Measurements from ENCODE around the gene NTN1.

Gene NTN1

DNA sequence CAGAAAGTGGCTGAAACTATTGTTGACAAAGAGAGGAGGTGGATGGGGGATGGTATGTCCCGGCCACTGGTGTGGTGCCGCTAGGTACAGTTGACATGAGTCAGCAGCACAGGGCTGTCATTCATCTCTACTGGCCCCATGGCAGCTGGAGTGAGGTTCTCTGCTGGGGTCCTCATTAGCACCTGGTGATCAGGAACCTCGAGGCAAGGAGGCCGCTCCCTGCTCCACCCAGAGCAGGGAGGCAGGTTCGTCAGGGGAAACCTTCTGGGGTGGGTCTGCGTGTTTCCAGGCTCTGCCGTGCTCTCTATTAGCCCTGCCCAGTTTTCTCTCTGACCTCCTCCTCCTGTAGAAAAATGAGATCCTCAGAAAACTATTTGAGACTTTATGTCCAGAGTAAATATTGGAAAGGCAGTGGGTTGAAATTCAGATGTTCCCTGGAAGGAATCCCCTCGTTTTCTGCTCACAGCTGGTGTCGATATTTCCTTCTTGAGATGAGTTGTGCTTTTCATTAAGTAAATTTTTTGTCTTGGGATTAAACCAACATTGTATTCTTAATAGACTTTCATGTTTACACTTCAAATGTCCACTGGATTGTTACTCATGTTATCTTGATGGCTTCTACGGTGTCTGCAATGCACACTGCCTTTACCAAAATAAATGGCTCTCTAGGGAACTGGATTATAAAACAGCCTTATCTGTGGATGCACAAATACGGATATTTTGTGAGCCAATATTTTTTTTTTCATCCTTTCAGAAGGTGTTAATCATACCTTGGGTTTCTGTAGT, 7.1 kb downstream of the NTN1 start:
- DNase-seq (ENCODE audit: insufficient read length, low spot score) (no peak), FAIRE-seq (no peak)
- TF ChIP-seq, protein P1, sequence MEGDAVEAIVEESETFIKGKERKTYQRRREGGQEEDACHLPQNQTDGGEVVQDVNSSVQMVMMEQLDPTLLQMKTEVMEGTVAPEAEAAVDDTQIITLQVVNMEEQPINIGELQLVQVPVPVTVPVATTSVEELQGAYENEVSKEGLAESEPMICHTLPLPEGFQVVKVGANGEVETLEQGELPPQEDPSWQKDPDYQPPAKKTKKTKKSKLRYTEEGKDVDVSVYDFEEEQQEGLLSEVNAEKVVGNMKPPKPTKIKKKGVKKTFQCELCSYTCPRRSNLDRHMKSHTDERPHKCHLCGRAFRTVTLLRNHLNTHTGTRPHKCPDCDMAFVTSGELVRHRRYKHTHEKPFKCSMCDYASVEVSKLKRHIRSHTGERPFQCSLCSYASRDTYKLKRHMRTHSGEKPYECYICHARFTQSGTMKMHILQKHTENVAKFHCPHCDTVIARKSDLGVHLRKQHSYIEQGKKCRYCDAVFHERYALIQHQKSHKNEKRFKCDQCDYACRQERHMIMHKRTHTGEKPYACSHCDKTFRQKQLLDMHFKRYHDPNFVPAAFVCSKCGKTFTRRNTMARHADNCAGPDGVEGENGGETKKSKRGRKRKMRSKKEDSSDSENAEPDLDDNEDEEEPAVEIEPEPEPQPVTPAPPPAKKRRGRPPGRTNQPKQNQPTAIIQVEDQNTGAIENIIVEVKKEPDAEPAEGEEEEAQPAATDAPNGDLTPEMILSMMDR (IDR thresholded peaks at IDR 0.05; ENCODE audit: insufficient read depth, missing control alignments), result no peak

GRCh38 chr17:9028988-9029570, 7.8 kb downstream of the NTN1 start:
- TF ChIP-seq, protein P1 (IDR thresholded peaks at IDR 0.05; ENCODE audit: insufficient read depth, missing control alignments), result no peak
- FAIRE-seq, result no peak
- no peak for DNase-seq (ENCODE audit: insufficient read length, low spot score)

DNA sequence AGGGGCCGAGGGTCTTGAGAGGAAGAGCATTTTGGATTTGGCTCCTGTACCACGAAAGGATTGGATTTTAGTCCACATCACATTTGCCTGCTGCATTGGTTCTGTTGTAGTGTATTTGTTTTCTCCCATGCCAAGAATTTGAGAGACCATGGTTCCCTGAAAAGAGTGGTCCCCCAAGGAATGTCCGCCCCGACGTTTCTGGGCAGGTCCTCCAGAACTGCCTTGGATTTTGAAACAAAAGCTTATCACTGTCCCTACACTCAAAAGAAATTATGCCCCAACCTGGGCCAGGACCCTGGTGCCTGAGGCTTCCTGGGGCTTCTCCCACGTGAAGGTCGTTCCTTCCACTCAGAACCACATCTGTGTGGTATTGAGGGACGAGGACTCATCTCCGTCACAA, 10.8 kb downstream of the NTN1 start:
- DNase-seq (ENCODE audit: insufficient read length, low spot score) (no peak), FAIRE-seq (no peak)
- TF ChIP-seq, protein P1 (IDR thresholded peaks at IDR 0.05; ENCODE audit: insufficient read depth, missing control alignments), result no peak

- FAIRE-seq, result no peak
- TF ChIP-seq, protein P1 (IDR thresholded peaks at IDR 0.05; ENCODE audit: insufficient read depth, missing control alignments), result no peak
Measured at GRCh38 chr17:9032583-9032982, 11.3 kb downstream of the NTN1 start.

DNA sequence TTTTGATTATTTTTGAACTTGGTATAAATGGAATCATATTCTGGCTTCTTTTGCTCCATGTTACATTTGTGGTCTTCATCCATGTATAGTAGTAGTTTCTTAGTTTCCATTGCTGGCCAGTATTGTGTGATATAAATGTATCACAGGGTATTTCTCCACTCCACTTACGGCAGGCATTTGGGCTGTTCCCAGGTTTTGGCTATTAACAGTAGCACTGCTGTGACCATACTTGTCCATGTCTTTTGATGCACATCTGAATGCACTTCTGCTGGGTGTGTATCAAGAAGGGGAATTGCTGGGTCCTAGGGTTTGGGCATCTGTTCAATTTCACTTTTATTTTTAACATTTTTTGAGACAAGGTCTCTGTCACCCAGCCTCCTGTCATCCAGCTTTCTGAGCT, 13.9 kb downstream of the NTN1 start:
- no peak for DNase-seq (ENCODE audit: insufficient read length, low spot score)
- TF ChIP-seq, protein P1 (IDR thresholded peaks at IDR 0.05; ENCODE audit: insufficient read depth, missing control alignments), result no peak
- no peak for FAIRE-seq

More at GRCh38 chr17:9032583-9032982, 11.3 kb downstream of the NTN1 start:
- DNase-seq (ENCODE audit: insufficient read length, low spot score), result no peak

- FAIRE-seq, result no peak
- DNase-seq (ENCODE audit: insufficient read length, low spot score), result no peak
- TF ChIP-seq, protein P1 (IDR thresholded peaks at IDR 0.05; ENCODE audit: insufficient read depth, missing control alignments), result no peak
Measured at GRCh38 chr17:9036336-9036735, 15.0 kb downstream of the NTN1 start.

DNA sequence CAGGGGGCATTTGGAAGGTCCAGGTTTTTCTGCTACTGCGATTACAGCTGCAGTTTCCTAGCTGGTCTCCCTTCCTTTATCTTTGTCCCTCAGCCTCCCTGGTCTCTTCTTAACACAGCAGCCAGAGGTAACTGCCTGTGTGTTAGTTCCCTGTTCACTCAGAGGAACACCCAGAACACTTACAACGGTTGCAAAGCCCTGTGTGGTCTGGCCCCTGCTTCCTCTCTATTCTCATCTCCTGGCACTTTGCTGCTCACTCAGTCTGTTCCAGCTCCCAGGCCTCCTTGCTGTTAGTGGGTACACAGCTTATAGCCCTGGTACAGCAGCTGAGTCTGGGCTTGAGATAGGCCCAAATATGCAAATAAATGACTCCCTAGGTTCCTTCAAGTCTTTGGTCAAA, 16.4 kb downstream of the NTN1 start:
- TF ChIP-seq, protein P1 (IDR thresholded peaks at IDR 0.05; ENCODE audit: insufficient read depth, missing control alignments), result no peak
- FAIRE-seq, result no peak
- DNase-seq (ENCODE audit: insufficient read length, low spot score), result no peak
